ENCODE data around the gene CRACR2A. TPM values are rescaled to one million over a fixed set of nuclear protein-coding genes. Genes with fewer than 3 reads are reported as not detected.

The CRACR2A gene
- total RNA-seq, 1 experiment from 2014 or later, result 0.92 TPM

- intact Hi-C loops (cut with micrococcal nuclease; ENCODE audit: unreplicated experiment) (no loop called here), in situ Hi-C loops (cut with HindIII; ENCODE audit: low pct_unique_long_range_greater_than_20kb, low sequenced_read_pairs) (no loop called here)
- TF ChIP-seq TCF7L2 (IDR thresholded peaks at IDR 0.05; ENCODE audit: low read depth, low read length) (no peak), SIN3A (IDR thresholded peaks at IDR 0.05; ENCODE audit: borderline replicate concordance, insufficient read depth, low read depth, low read length) (no peak), POLR2AphosphoS5 (IDR thresholded peaks at IDR 0.05; ENCODE audit: low read depth, low read length) (no peak), CTCF (IDR thresholded peaks at IDR 0.05) (no peak)
- TF ChIP-seq, protein P1, sequence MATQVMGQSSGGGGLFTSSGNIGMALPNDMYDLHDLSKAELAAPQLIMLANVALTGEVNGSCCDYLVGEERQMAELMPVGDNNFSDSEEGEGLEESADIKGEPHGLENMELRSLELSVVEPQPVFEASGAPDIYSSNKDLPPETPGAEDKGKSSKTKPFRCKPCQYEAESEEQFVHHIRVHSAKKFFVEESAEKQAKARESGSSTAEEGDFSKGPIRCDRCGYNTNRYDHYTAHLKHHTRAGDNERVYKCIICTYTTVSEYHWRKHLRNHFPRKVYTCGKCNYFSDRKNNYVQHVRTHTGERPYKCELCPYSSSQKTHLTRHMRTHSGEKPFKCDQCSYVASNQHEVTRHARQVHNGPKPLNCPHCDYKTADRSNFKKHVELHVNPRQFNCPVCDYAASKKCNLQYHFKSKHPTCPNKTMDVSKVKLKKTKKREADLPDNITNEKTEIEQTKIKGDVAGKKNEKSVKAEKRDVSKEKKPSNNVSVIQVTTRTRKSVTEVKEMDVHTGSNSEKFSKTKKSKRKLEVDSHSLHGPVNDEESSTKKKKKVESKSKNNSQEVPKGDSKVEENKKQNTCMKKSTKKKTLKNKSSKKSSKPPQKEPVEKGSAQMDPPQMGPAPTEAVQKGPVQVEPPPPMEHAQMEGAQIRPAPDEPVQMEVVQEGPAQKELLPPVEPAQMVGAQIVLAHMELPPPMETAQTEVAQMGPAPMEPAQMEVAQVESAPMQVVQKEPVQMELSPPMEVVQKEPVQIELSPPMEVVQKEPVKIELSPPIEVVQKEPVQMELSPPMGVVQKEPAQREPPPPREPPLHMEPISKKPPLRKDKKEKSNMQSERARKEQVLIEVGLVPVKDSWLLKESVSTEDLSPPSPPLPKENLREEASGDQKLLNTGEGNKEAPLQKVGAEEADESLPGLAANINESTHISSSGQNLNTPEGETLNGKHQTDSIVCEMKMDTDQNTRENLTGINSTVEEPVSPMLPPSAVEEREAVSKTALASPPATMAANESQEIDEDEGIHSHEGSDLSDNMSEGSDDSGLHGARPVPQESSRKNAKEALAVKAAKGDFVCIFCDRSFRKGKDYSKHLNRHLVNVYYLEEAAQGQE (IDR thresholded peaks at IDR 0.05; ENCODE audit: insufficient read depth in 1 of 2, low read depth in 2 of 2, low read length in 1 of 2), result no peak
- POLR2A ChIA-PET, result no interaction called here
- no peak overlapping the region for H3K4me3 ChIP-seq (ENCODE audit: low read depth in 2 of 2, low read length in 2 of 2)
- no peaks in the 10 kb centered on the region for H3K4me1 ChIP-seq (ENCODE audit: control insufficient read depth, insufficient read depth, low read length)
- no TSS peak for BruUV-seq (replicated peaks)
- ATAC-seq, result no peak
- no peaks in the 10 kb centered on the region for H3K36me3 ChIP-seq (ENCODE audit: control insufficient read depth, insufficient read depth, low read length)
- H3K27me3 ChIP-seq (ENCODE audit: control insufficient read depth, insufficient read depth, low read length), result no peaks in the 10 kb centered on the region
- no peak for DNase-seq (ENCODE audit: low read depth, low spot score)
- no peak overlapping the region for H3K27ac ChIP-seq (ENCODE audit: low read length)
- CTCF ChIA-PET, result no interaction called here
- H3K9me3 ChIP-seq (ENCODE audit: control insufficient read depth, insufficient read depth, low read depth, low read length), result no peaks in the 10 kb centered on the region
These were observed 30.5 kb downstream of the CRACR2A start for GRCh38 chr12:3722368-3722767.

- intact Hi-C loops (cut with micrococcal nuclease; ENCODE audit: unreplicated experiment) (no loop called here), in situ Hi-C loops (cut with HindIII; ENCODE audit: low pct_unique_long_range_greater_than_20kb, low sequenced_read_pairs) (no loop called here)
- no peaks in the 10 kb centered on the region for H3K4me1 ChIP-seq (ENCODE audit: control insufficient read depth, insufficient read depth, low read length)
- H3K27ac ChIP-seq (ENCODE audit: low read length), result no peak overlapping the region
- ATAC-seq (no peak), DNase-seq (ENCODE audit: low read depth, low spot score) (no peak)
- no peak overlapping the region for H3K4me3 ChIP-seq (ENCODE audit: low read depth in 2 of 2, low read length in 2 of 2)
- no TSS peak for BruUV-seq (replicated peaks)
- ChIA-PET CTCF (no interaction called here), POLR2A (no interaction called here)
- H3K9me3 ChIP-seq (ENCODE audit: control insufficient read depth, insufficient read depth, low read depth, low read length), result no peaks in the 10 kb centered on the region
- TF ChIP-seq POLR2AphosphoS5 (IDR thresholded peaks at IDR 0.05; ENCODE audit: low read depth, low read length), result no peak
- no peak for TF ChIP-seq CTCF (IDR thresholded peaks at IDR 0.05)
- no peak for TF ChIP-seq SIN3A (IDR thresholded peaks at IDR 0.05; ENCODE audit: borderline replicate concordance, insufficient read depth, low read depth, low read length)
- TF ChIP-seq, protein P1 (IDR thresholded peaks at IDR 0.05; ENCODE audit: insufficient read depth in 1 of 2, low read depth in 2 of 2, low read length in 1 of 2), result no peak
- TF ChIP-seq TCF7L2 (IDR thresholded peaks at IDR 0.05; ENCODE audit: low read depth, low read length), result no peak
- no peaks in the 10 kb centered on the region for H3K27me3 ChIP-seq (ENCODE audit: control insufficient read depth, insufficient read depth, low read length)
- no peaks in the 10 kb centered on the region for H3K36me3 ChIP-seq (ENCODE audit: control insufficient read depth, insufficient read depth, low read length)
These were observed 32.1 kb downstream of the CRACR2A start for GRCh38 chr12:3720772-3721171.

Data from Panc1 (cell line).